C4-2B (cell line): Measurements from ENCODE around the gene SAMD4B.

Source experiments
- CTCF ChIP-seq: fragments of 450-650 bp; conservative IDR thresholded peaks from 2 replicates; pipeline ENCODE4 v1.5.1; 2017; ENCODE audit warnings: mild to moderate bottlenecking
- ZFX ChIP-seq: fragments of 450-650 bp; IDR thresholded peaks from 2 replicates; pipeline ENCODE4 v1.6.1; 2017

GRCh38 chr19:39411832-39412099 is 69.5 kb downstream of the SAMD4B start:
- TF ChIP-seq CTCF (peak; percentile 90), ZFX (no peak)
